Middle frontal gyrus (tissue), 1 donor: ENCODE data around the gene GDNF.
"Not testable (repeated sequence)": the region's sequence is repeated elsewhere in the genome, so short reads cannot be mapped to it uniquely, and the experiment has no call there.

Experiments
- DNase-seq: peaks from one replicate; pipeline ENCODE4 v3.0.0-alpha.2; 2015; ENCODE audit warnings: low spot score; ENCODE audit errors: extremely low spot score

The GDNF gene

DNA sequence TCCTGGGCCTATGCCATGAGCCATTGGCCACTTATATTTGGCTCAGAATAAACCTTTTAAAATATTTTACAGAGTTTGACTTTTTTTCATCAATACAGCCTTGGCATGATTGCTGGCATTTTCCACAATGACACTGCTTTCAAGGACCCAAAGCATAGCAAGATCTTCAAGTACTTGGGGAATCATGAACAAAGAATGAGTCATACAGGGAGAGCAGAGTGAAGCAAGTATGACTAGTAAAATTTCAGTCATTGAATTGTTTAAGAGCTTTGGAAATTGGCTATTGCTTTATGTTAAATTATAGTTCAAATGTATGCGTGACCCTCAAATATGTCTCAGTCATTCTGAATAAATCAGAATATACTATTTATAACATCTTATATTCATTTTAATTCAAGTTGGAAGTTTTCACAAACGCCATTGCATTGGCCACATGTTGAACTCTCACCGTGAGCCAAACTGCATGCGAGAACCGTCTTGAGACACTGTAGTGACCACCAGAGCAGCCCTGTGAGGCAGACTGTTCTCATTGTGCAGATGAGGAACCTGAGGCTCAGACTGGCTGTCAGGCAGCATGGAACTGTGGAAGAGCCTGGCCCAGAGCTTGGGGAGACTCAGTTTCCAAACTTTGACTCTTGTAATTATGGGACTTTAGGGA lies 52.9 kb downstream of the GDNF start:
- DNase-seq, result no peak

DNA sequence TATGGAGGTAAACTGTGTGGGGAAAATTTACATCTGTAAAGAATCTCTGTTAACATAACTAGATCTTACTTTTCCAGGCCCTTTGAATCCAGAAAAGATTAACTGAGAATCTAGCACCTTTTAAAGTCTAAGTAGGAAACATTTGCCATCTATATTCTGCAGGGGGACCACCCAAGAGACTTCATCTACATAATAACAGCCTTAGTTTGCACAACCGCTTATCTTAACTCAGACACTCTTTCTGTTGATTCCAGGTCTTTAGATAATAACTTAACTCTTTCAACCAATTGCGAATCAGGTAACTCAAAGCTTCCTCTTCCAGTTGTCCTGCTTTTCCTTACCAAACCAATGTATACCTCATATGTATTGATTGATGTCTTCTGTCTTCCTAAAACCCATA lies 53.4 kb downstream of the GDNF start:
- DNase-seq, result no peak

DNA sequence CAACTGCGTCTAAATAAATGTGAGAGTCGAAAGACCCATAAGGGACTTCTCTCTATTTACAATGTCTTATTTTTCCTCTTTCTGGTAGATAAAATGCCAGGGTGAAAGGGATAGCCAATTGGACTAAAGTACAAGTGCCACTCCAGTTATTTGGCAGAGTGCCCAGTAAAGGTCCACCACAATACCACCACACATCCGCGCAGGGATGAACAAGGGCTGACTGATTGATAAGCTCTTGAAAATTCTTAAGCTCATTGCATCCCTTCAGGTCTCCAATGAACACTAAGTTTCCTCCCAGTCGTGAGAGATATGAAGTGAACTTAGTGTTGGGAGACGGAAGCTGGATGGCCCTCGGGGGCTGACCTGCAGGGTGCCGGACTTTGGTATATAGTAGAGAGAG lies 58.4 kb downstream of the GDNF start:
- DNase-seq, result not testable (repeated sequence)

DNA sequence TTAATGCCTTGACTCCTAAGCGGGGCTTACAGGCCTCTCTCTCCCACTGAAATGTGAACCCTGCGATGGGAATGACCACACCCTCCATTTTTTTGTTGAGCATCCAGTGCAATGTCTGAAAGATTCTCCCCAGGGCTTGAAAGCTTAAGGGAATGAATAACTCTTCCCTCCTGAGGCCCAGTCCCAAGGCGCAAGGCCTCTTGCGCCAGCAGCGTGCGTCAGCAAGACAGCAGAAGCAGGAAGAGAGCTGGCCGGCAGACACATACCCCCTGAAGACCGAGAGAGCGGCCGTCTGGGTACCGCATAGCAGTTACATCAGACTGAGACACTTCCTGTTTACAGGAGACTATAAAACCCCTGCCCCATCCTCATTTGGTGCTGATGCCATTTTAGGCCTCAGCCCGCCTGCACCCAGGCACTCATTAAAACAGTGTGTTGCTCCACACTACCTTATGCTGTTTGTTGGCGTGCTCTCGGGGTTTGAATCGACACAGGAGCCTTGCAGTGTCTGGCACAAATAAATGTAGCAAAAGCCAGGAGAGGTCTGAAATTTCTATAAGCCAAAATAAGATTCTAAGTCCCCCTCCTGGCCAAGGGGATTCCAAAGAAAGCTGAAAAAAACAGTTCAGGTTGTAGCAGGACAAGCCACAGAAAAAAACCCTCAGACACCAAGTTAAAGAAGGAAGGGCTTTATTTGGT lies 62.3 kb downstream of the GDNF start:
- DNase-seq, result no peak

DNA sequence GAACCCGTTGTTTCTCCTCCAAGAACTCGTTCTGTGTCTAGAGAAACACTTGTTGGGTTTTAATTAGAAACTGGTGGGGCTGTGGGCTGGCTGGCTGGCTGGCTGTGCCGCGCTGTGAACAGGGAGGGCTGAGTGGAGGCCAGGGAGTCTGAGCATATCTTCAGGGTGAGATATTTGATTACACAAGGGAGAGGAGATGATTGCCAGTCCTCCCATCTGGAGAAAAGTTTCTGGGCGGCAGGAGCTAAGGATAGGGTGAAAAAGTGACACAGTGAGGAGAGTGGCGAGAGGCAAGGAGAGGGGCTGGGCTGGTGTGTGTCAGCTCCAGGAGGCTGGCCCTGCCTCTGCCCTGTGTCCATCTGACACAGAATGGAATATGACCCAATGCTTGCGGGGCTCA lies 63.0 kb downstream of the GDNF start:
- no peak for DNase-seq

DNA sequence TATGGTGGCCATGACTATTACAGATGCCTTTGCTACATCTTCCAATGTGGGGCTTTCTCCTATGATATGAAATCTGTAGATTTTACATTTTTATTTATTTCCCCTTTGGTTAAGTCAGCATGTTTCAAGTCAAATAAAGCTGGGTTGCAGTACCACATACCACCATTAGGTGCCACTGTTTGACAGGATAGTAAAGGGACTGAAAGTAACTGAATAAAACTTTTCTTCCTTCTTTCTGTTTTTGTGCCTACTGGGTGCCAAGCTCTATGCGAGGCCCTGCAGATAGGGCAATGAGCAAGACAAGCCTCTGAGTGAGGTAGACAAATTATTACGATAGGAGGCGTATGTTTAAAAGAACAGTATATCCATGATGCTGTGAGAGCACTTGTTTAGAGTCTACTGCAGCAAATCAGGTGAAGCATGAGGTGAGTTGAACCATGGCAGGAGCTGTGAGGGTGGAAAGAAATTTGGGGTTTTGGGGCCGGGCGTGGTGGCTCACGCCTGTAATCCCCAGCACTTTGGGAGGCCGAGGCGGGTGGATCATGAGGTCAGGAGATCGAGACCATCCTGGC lies 64.8 kb downstream of the GDNF start:
- no peak for DNase-seq

DNA sequence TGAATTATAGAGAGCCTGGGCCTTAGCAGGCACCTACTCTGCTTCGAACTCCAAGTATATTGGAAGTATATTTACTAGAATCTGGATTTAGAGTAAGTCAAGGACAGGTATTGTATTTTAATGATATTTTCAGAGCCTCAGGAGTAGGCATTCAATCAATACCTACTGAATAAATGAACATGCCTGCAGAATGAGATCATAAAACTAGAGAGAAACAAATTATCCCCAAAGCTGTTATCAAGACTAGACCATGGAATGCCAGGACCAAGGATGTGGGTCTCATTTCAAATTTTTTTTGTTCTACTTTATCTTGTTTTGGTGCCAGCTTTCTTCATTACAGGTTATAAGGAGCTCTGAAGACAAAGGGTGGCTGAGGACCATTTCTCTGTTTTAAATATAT lies 66.0 kb downstream of the GDNF start:
- no peak for DNase-seq

DNA sequence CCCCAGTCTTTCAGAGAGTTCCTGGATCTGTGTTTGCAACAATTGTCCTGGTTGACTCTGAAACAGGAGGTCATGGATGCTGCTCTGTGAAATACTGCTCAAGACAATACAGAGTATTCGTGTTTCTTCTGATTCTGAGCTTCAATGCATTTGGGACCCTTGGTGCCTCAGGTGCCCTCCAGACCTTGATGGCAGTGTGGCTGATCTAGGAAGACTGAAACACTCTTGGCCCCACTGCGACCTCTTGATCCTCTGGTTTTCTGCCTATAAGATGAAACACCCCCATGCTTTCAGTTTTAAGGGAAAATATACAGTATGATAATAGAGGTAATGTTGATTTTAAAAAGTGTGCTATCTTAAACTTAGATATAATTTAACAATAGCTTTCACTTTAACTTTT lies 67.6 kb downstream of the GDNF start:
- DNase-seq, result no peak

DNA sequence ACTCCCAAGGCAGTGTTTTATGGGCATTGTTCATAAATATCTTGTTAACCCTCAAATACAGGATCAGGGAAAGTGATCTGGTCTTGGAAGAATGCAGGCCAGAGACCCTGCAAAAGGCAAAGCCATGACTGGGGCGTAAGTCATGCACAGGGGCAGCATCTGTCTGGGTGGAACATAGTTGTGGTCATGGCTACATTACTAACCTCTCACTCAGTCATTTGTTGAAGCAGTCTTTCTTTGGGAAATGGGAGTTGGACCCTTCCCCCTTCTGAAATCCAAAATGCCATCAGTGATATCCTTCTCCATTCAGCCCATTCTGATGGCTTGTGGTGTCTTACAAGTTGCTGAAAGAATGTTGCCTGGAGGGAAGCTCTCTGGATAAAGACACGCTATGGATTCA lies 68.1 kb downstream of the GDNF start:
- no peak for DNase-seq

DNA sequence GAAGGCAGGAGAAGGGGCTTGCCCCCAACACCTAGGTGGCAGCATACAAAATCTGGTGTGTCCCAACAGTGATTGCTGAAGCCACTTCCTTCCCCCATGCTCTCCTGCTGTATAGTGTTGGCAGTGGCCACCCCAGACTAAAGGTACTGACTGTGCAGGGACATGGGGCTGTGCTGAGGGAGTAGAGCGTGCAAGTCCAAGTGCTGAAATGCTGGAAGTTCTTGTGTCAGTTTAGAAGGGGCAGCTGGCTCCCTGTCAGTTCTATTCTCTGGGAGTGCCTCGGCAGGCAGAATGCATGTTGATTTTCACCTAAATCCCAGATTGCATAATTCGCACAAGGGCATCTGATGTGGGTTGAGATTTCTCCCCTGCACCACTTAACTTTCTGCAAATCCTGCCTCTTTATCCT lies 68.6 kb downstream of the GDNF start:
- DNase-seq, result no peak

DNA sequence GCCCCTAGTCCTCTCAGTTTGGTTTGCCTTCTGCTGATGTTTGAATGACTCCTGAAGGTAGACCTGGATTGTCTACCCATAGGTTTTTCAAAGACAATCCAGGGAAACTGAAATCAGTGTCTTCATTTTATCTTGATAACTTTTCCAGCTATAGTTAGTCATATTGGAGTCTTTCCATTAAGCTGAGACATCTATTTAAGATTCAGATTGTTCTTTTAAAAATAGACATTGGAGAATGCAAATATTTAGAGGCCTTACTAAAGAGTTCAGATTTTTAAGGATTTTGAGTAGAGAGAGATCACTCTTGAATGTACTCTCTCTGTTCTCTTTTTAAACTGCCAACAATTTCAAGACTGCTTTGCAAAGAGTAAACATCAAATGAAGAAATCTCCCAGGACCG lies 69.1 kb downstream of the GDNF start:
- no peak for DNase-seq

DNA sequence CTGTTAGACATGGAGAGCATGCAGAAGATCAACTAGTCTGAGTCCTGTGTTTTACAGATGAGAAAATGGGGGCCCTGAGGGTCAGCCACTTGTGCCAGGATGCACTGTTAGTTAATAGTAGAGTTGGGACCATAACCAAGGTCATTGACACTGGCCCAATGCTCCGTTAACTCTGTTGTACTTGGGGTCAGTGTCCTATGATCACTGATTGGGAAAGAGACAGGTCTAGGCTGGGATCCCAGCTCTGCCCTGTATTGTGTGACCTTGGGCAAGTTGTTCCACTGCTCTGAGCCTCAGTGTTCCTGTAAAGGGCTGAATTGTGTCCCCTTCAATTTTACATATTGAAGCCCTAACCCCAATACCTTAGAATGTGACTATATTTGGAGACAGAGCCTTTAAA lies 70.0 kb downstream of the GDNF start:
- DNase-seq, result no peak

DNA sequence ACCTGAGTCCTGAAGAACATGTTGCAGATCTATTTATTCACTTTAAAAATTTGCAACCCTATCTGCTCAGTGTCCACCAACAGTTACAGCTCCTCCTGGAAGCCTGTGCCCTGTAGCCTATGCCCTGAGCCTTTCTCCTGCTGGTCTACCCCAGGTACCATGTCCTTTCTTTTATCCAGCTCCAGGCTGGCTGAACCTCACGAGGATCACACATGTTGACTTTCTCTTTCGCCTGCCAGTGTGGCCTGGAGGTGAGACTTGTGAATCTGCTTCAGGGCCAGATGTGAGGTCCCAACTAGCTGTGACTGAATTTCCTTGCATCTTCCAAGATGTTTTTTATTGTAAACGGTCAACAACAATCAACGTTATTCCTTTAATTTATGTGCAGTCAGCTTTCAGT lies 70.7 kb downstream of the GDNF start:
- no peak for DNase-seq

DNA sequence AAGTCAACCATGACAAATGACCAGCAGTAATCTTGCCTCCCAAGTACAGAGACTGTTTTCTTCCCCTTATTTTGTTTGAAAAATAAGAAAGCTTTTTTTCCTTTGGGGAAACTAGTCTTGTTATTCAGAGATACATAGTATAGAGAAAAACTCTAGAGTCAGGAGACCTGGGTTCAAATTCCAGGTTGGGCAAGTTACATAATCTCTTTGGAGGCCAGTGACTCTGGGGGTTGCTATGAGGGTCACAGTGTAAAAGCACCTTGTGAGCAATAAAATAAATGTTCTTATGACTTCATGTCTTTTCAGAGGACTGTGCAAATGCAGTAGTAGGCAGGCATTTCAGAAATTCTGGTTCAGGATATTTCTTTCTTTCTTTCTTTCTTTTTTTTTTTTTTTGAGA lies 71.5 kb downstream of the GDNF start:
- DNase-seq, result no peak

DNA sequence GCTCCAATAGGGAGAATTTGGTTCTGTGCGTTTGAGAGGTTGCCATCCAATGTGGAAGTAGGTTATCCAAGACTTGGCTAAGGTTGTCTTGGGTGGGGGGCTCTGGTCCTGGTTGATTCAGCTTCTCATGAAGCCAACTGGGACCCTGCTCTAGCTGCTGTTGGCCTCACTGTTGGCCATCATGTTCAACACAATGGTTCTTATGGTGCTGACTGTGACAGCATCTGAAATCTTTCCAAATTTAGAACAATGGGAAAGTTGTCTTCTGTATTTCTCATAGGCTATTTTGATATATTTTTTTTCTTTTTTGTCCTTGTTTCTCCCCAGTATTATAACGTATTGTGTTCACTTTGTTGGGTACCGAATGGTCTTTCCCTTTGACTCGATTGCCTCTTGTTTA lies 71.9 kb downstream of the GDNF start:
- DNase-seq, result peak; percentile 4

DNA sequence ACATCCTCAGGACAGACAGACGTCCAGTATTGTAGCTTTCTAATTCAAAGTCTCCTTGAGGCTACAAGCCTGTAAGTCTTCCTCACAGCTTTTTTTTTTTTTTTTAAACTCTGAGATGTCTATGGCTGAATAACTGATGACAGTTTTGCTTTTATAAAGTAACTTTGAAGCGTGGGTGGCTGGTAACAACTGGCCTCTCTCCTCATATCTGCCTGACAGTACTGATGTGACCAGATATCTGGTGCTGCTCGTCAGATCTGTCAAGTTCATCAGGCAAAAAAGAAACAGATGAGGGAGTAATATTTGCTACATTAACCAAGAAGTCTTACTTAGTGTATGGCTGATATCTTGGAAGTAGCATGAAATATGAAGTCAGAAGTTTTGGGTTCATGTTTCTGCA lies 72.6 kb downstream of the GDNF start:
- no peak for DNase-seq
